Hindlimb muscle (tissue), 1 donor: ENCODE measurements around the gene ELAC1. TPM values are rescaled to one million over a fixed set of nuclear protein-coding genes. Genes with fewer than 3 reads are reported as not detected.

Experiments
- DNase-seq: peaks from one replicate; pipeline ENCODE4 v3.0.0-alpha.2; 2013
- polyA plus RNA-seq: library from polyadenylated mRNA; unstranded; fragments of 120-200 nt; gene quantifications from one replicate; pipeline ENCODE4 v1.2.1, GENCODE V29; 2013; ENCODE audit not compliant: insufficient read length

Gene ELAC1
- polyA plus RNA-seq, 1 donor, result 7.5 TPM

DNA sequence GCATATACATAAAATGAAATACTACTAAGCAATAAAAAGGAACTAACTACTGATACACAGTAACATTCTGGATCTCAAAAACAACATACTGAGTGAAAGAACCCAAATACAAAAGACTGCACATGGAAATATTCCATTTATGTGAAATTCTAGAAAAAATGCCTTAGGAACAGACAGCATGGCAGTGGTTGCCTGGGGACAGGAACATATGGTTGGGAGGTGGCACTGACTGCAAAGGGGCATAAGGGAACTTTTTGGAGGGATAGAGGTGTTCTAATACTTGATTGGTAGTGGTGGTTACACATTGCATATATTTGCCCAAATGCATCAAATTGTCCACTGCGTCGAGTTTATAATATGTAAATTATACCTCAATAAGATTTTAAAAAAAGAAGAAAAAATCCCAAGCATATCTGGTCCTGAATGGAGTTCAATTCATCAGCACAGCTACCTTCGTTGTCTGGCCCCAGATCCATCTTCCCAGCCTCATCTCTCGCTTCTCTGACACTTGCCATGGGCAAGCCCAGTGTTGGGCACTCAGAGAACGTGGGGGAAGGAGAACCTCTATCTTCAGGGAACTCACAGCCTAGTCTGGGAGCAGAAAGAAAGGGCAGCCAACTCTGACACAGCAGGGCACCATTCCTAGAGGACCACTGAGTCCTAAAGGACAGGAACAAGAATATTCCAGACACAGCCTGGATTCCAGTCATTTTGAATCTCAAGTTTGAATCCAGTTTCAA lies 53.6 kb downstream of the ELAC1 start:
- no peak for DNase-seq

DNA sequence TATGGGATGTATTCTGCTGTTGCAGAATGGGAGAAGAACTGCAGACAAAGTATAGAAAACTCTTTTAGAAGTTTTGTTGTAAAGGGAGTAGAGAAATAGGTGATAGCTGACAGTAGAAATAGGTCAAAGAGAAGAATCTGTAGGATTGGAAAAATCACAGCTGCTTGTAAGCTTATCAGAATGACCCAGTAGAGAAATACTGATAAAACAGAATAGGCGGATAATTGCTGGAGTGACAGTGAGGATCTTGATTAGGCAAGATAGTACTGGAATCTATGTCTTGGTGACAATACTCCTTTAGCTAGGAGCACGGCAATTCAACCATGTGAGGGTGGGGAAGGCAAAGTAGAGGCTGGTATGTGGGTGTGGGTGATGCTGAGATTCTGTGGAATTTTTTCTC lies 57.7 kb downstream of the ELAC1 start:
- no peak for DNase-seq

DNA sequence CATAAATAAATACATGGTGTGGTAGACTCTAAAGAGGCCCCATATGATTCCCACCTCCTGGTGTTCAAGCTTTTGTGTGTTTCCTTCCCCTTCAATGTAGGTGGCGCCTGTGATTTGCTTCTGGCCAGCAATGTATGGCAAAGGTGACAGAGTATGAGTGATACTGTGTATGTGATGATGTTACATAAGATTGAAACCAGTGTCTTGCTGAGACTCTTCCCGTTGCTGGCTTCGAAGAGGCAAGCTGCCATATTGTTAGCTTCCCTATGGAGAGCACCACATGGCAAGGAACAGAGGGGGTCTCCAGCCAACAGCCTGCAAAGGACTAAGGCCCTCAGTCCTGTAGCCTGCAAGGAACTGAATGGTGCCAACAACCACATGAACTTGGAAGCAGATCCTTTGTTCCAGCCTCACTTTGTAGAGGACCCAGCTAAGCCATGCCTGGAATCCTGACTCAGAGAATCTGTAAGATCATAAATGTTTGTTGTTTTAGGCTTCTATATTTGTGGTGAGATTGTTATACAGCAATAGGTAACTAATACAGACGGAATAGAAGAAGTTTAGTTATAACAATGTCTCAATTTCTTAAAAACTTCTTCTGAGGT lies 60.5 kb downstream of the ELAC1 start:
- no peak for DNase-seq

DNA sequence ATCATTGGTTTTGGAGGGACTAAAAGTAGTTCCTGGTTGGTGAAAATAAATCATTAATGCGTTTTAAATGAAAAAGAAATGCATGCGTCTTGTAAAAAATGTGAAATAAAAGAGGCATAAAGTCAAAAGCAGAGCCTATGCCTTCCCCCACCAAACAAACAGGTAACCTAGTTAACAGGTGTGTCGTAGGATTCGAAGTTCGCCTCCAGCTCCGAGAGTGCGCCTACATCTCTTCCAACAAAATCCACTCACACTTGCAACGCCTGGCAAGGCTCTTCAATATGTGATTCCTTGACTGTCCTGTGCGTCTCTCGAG lies 61.5 kb downstream of the ELAC1 start:
- no peak for DNase-seq

DNA sequence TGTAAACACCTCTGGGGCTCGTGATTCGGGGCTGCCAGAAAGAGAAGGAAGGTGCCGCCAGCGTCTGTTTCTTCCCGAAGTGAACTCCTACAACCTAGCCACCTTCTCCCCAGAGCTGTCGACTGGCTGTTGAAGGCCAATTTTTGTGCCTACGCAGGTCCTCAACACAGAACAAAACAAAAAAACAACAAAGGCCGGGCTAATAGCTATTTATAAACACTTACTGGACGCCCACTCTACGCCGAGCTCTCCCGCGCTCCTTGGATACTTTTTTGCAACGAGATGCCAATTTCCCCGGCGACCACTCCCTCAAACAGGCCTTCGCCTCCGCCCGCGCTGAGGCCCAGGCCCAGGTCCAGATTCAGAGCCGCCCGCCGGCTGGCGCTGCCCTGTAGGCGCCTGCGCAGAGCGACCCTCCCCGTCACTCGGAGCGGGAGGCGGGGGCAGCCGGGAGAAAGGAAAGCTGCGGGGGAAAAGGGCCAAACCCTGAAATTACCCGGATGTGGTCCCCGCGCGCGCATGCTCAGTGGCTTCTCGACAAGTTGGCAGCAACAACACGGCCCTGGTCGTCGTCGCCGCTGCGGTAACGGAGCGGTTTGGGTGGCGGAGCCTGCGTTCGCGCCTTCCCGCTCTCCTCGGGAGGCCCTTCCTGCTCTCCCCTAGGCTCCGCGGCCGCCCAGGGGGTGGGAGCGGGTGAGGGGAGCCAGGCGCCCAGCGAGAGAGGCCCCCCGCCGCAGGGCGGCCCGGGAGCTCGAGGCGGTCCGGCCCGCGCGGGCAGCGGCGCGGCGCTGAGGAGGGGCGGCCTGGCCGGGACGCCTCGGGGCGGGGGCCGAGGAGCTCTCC lies 62.1 kb downstream of the ELAC1 start, which contains the start of gene SMAD4:
Gene SMAD4, plus strand, starts transcription at position 520 of the 843 bp plus-strand sequence. CDS start 16,834 bp downstream, outside the sequence.
- DNase-seq, result peak; percentile 96

DNA sequence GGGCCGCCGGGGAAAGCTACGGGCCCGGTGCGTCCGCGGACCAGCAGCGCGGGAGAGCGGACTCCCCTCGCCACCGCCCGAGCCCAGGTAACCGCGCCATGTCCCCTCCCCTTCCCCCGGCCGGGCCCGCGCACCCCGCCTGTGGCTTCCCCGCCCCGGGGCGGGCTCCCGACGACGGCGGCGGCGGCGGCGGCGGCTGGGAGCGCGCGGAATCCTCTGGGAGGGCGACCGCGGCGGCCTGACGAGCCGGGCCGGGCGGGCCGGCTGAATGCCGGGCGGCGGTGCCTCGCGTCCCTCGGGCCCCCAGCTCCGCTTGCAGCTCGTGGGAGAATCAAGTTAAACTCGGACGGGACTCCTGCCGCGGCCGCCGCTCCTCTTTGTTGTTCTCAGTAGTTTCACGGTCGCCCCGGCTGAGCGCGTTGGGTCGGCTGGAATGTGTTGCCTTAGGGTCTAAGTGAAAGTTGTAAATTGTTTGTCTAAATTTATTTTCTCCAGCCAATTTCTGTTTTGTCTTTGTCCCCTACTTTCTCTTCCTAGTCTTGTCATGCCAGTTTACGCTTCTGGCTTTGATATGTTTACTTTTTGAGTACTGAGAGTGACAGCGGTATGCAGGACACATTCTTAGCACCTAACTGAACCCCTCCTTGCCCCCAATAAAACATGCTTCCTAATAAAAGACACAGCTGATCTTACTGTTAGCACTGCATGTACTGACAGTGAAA lies 62.9 kb downstream of the ELAC1 start:
- DNase-seq, result peak; percentile 73

DNA sequence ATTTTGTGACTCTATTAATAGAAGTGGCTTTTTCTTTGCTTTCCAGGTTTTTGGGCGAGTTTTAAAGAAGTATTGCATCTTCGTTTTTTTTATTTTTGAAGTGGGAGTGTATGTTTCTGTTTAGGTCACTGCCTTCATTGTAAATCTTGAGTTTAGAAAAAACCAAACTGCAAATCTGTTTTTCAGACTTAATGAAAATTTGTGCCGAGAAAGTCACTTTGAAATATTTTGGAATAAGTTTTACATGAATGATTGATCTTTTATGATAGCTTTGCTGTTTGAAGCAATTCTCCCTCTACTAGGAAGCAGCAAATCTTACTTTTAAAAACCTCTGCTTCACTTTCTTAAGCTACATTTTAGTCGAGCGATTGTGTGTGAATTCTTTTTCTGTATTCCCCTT lies 64.4 kb downstream of the ELAC1 start:
- no peak for DNase-seq

DNA sequence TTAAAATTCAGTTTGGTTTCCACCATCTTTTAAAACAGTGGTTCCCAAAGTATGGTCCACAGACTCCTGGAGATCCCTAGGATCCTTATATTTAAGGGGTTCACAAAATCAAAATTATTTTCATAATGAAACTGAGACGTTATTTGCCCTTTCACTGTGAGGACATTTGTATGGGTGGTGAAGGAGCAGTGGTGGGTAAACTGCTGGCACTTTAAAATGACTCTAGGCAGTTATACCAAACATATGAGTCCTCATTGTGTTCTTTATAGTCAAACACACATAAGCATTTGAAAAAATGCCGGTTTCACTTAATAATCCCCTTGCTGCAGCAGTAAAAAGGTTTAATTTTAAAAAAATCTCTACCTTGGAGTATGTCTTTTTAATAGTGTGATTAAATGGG lies 69.4 kb downstream of the ELAC1 start:
- no peak for DNase-seq

Other genes with a start within 250 kb of the ELAC1 start
- gene MRO, start 148.0 kb upstream of the ELAC1 start, polyA plus RNA-seq, result 0.39 TPM
- 25.4 TPM for gene ME2, start 88.9 kb upstream of the ELAC1 start, polyA plus RNA-seq
- gene SMAD4, start 62.2 kb downstream of the ELAC1 start, polyA plus RNA-seq, result 86.1 TPM
- gene MEX3C, start 229.6 kb downstream of the ELAC1 start, polyA plus RNA-seq, result 23.0 TPM